ENCODE data around the gene MOV10.

DNA sequence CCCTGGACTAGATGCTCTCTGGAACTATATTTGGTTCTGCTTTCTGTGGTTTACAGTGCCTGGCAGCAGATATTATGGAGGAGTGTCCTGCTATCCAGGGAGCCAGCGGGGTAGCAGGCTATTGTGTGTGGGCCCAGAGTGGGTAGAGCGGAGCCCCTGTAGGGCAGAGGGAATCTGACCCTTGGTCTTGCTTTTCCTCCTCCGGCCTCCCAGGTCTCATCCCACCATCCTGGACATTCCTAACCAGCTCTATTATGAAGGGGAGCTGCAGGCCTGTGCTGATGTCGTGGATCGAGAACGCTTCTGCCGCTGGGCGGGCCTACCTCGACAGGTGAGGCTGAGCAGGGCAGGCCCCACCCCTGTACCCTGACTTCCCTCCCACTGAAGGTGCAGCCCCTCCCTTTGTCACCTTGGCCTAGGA is 23.3 kb downstream of the MOV10 start:
- TF ChIP-seq CTCF (IDR thresholded peaks at IDR 0.05) (no peak), POLR2A (IDR thresholded peaks at IDR 0.05) (no peak)
